22Rv1 (cell line): ENCODE measurements around the gene RREB1.

ENCODE experiments used
- ZFX ChIP-seq: fragments of 450-650 bp; IDR thresholded peaks from 2 replicates; pipeline ENCODE4 v1.6.1; 2017; ENCODE audit warnings: antibody characterized with exemption, borderline replicate concordance
- TF ChIP-seq, protein P1 (sequence below): fragments of 450-650 bp; IDR thresholded peaks from 2 replicates; pipeline ENCODE4 v1.5.1; 2017; ENCODE audit warnings: mild to moderate bottlenecking

DNA sequence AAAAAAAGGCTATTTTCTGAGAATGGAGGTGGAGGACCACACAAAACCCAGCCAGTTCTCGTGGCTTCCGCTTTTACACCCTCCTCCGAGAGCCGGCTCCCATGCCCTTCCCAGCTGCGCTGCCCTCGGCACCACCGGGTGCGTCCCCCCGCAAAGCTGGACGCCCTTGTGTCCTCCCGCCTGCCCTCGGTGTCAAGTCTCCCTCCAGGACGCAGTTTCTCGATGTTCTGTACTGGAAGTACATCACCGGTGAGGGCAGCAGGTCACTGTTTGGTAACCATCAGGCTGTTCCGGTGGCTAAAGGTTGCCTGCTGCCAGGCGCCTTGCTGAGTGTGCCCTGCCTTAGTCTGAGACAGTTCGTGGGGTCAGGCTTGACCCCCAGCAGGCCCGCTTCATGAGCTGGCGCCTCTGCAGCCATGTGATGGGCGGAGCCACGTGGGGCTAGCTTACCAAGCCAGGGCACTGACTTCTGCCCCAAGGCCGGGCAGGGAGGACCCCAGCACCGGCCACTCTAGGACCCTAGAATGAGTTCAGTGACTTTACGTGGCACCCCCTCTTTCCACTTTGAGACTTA is 34.6 kb downstream of the RREB1 start:
- TF ChIP-seq, protein P1, sequence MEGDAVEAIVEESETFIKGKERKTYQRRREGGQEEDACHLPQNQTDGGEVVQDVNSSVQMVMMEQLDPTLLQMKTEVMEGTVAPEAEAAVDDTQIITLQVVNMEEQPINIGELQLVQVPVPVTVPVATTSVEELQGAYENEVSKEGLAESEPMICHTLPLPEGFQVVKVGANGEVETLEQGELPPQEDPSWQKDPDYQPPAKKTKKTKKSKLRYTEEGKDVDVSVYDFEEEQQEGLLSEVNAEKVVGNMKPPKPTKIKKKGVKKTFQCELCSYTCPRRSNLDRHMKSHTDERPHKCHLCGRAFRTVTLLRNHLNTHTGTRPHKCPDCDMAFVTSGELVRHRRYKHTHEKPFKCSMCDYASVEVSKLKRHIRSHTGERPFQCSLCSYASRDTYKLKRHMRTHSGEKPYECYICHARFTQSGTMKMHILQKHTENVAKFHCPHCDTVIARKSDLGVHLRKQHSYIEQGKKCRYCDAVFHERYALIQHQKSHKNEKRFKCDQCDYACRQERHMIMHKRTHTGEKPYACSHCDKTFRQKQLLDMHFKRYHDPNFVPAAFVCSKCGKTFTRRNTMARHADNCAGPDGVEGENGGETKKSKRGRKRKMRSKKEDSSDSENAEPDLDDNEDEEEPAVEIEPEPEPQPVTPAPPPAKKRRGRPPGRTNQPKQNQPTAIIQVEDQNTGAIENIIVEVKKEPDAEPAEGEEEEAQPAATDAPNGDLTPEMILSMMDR, result no peak
- no peak for TF ChIP-seq ZFX
